Neural cell (in vitro differentiated cells): ENCODE results near the gene GPX3.

Source experiments
- EP300 ChIP-seq: fragments of 450-650 bp; conservative IDR thresholded peaks from 2 replicates; pipeline ENCODE4 v1.6.1; 2014; ENCODE audit warnings: antibody characterized with exemption, mild to moderate bottlenecking, moderate library complexity; ENCODE audit not compliant: poor library complexity, severe bottlenecking
- EZH2 ChIP-seq: fragments of 200-600, 300-800 bp; shearing (Covaris generic), sonication (generic); IDR thresholded peaks from 2 replicates; pipeline ENCODE4 v1.6.1; 2014; ENCODE audit warnings: antibody characterized with exemption, low read length, borderline replicate concordance, mild to moderate bottlenecking; ENCODE audit not compliant: insufficient read depth, poor library complexity, severe bottlenecking
- MXI1 ChIP-seq: fragments of 450-650 bp; conservative IDR thresholded peaks from 2 replicates; pipeline ENCODE4 v1.6.1; 2014; ENCODE audit warnings: antibody characterized with exemption, mild to moderate bottlenecking; ENCODE audit not compliant: poor library complexity, severe bottlenecking
- POLR2AphosphoS5 ChIP-seq: IDR thresholded peaks from 2 replicates; pipeline ENCODE4 v1.6.1; 2012
- TAF1 ChIP-seq: IDR thresholded peaks from 2 replicates; pipeline ENCODE4 v1.6.1; 2012; ENCODE audit warnings: low read depth
- TF ChIP-seq, protein P1 (sequence below): fragments of 450-650 bp; IDR thresholded peaks from 2 replicates; pipeline ENCODE4 v1.5.1; 2014; ENCODE audit warnings: antibody characterized with exemption, mild to moderate bottlenecking, moderate library complexity; ENCODE audit not compliant: poor library complexity, severe bottlenecking

DNA sequence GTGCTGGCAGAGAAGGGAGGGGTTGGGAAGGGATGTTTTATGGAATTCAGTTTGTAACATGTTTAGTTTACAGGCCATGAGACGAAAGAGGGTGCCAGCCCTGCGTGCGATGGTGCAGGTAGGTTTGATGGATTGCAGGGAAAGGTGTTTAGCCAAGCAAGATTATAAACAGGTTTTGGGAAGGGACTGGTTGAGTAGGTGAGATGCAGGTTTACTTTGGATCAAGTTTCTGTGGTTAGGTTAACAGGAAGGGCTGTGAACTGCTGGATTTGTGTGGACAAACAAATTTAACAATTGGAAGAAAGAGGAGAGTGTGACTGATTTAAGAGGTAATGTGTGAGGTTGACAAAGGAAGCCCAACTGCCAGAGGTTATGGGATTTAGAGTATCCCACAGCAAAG is 32.6 kb upstream of the GPX3 start:
- TF ChIP-seq, protein P1, sequence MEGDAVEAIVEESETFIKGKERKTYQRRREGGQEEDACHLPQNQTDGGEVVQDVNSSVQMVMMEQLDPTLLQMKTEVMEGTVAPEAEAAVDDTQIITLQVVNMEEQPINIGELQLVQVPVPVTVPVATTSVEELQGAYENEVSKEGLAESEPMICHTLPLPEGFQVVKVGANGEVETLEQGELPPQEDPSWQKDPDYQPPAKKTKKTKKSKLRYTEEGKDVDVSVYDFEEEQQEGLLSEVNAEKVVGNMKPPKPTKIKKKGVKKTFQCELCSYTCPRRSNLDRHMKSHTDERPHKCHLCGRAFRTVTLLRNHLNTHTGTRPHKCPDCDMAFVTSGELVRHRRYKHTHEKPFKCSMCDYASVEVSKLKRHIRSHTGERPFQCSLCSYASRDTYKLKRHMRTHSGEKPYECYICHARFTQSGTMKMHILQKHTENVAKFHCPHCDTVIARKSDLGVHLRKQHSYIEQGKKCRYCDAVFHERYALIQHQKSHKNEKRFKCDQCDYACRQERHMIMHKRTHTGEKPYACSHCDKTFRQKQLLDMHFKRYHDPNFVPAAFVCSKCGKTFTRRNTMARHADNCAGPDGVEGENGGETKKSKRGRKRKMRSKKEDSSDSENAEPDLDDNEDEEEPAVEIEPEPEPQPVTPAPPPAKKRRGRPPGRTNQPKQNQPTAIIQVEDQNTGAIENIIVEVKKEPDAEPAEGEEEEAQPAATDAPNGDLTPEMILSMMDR: no peak
- TF ChIP-seq MXI1 (no peak), EP300 (no peak), EZH2 (no peak), TAF1 (no peak), POLR2AphosphoS5 (no peak)
